GM23338 (cell line): ENCODE measurements around the gene EPG5.

Experiments
- CTCF ChIP-seq, 2 experiments: fragments of 200-600 bp in 1 of 2; sonication (generic) in 1 of 2; conservative IDR thresholded peaks; 2 replicates each; pipeline versions ENCODE4 v1.5.1 to v1.6.1; 2016 to 2017; ENCODE audit warnings: antibody characterized with exemption in 2 of 2, low read depth in 2 of 2, mild to moderate bottlenecking in 2 of 2, moderate library complexity in 1 of 2
- ETS1 ChIP-seq: IDR thresholded peaks from 2 replicates; pipeline ENCODE4 v1.6.1; 2016; ENCODE audit warnings: antibody characterized with exemption
- EZH2 ChIP-seq: fragments of 200-600 bp; sonication (generic); IDR thresholded peaks from one replicate; pipeline ENCODE4 v1.8.0; 2017; ENCODE audit warnings: antibody characterized with exemption, mild to moderate bottlenecking, low read depth; ENCODE audit not compliant: unreplicated experiment
- EZH2phosphoT487 ChIP-seq: fragments of 200-600 bp; sonication (generic); IDR thresholded peaks from one replicate; pipeline ENCODE4 v1.8.1; 2018; ENCODE audit warnings: antibody characterized with exemption; ENCODE audit not compliant: unreplicated experiment
- POLR2AphosphoS5 ChIP-seq: IDR thresholded peaks from 2 replicates; pipeline ENCODE4 v1.6.1; 2016; ENCODE audit warnings: antibody characterized with exemption, low read depth
- REST ChIP-seq: IDR thresholded peaks from one replicate; pipeline ENCODE4 v1.6.1; 2018; ENCODE audit warnings: antibody characterized with exemption; ENCODE audit not compliant: unreplicated experiment

- TF ChIP-seq CTCF (conservative IDR thresholded peaks at IDR 0.05; ENCODE audit: low read depth in 2 of 2) (no peak), REST (no peak), ETS1 (no peak), EZH2 (no peak), POLR2AphosphoS5 (no peak), EZH2phosphoT487 (no peak)
Measured at GRCh38 chr18:45841060-45841764, 125.9 kb downstream of the EPG5 start.
